ENCODE data around the gene MROH9. TPM values are rescaled to one million over a fixed set of nuclear protein-coding genes. Genes with fewer than 3 reads are reported as not detected.

Gene MROH9
- total and polyA plus RNA-seq, 9 of the 15 experiments (the other 6 are each of a cell fraction or from before 2014, with no cell fraction given) = not detected

- ATAC-seq (no peak; the same call in 2 of the 3 replicates), DNase-seq (ENCODE audit: extremely low read depth in 1 of 4, low spot score in 3 of 4) (no peak), FAIRE-seq (no peak)
- POLR2A ChIA-PET = no interaction called here
- H3K4me3 ChIP-seq = no peak overlapping the region
- H3K9me3 ChIP-seq (replicated peaks; ENCODE audit: control insufficient read depth, insufficient read depth, low read depth, low read length) = no peaks in the 10 kb centered on the region; the same call in 1 of the 2 replicates
- no peak overlapping the region for H3K27ac ChIP-seq (ENCODE audit: extremely low read depth, low read depth, low read length)
- BruUV-seq (replicated peaks) = no TSS peak
- no peaks in the 10 kb centered on the region for H3K4me1 ChIP-seq (replicated peaks in 1 of 2; ENCODE audit: control insufficient read depth in 2 of 2, insufficient read depth in 2 of 2, low read length in 2 of 2)
- TF ChIP-seq TAF1 (IDR thresholded peaks at IDR 0.05; ENCODE audit: control insufficient read depth, extremely low read depth, insufficient read depth, low read length, severe bottlenecking) = no peak
- no peak overlapping the region for H3K9ac ChIP-seq (ENCODE audit: insufficient read depth in 1 of 2, low read depth in 2 of 2, low read length in 2 of 2)
- H2AFZ ChIP-seq (ENCODE audit: low read depth, low read length) = no peak overlapping the region
- no peaks in the 10 kb centered on the region for H3K79me2 ChIP-seq (ENCODE audit: control insufficient read depth, insufficient read depth, low read length)
- no peaks in the 10 kb centered on the region for H3K36me3 ChIP-seq (ENCODE audit: control insufficient read depth, insufficient read depth, low read length)
- CTCF ChIA-PET (ENCODE audit: low intra/inter-chr PET ratio) = interaction anchor here (0.6 to 1.9 kb wide), 2 partner anchors 166 to 1001 kb away, joined by 4 to 6 read pairs; no protein-coding TSS in a partner anchor
- WGBS (ENCODE audit: insufficient coverage, low coverage, missing lambda C conversion rate) = 1% methylated on average over 4 of the region's 4 CpGs
- no peak overlapping the region for H3K4me2 ChIP-seq (ENCODE audit: insufficient read depth, low read length)
- intact Hi-C loops (cut with micrococcal nuclease) = loop anchor here (2.0 to 5.0 kb wide), 3 partner anchors 919 to 1377 kb away; no protein-coding TSS in a partner anchor
- H4K20me1 ChIP-seq (replicated peaks; ENCODE audit: control insufficient read depth, insufficient read depth, low read length) = no peaks in the 10 kb centered on the region
- no peaks in the 10 kb centered on the region for H3K27me3 ChIP-seq (ENCODE audit: control insufficient read depth in 2 of 2, insufficient read depth in 2 of 2, low read length in 2 of 2)
- H3K9me1 ChIP-seq (ENCODE audit: control insufficient read depth, insufficient read depth, low read length) = no peaks in the 10 kb centered on the region
- in situ Hi-C loops (cut with MboI) = no loop called here
These were observed 5.9 kb upstream of the MROH9 start for GRCh38 chr1:170929412-170929834.

GRCh38 chr1:170929835-170930554 lies 5.3 kb upstream of the MROH9 start:
- POLR2A ChIA-PET = no interaction called here
- BruUV-seq (replicated peaks) = no TSS peak
- Histone ChIP-seq H3K4me3 (no peak overlapping the region), H3K9ac (ENCODE audit: insufficient read depth in 1 of 2, low read depth in 2 of 2, low read length in 2 of 2) (no peak overlapping the region), H4K20me1 (replicated peaks; ENCODE audit: control insufficient read depth, insufficient read depth, low read length) (no peaks in the 10 kb centered on the region), H3K4me2 (ENCODE audit: insufficient read depth, low read length) (no peak overlapping the region), H3K36me3 (ENCODE audit: control insufficient read depth, insufficient read depth, low read length) (no peaks in the 10 kb centered on the region), H3K9me3 (replicated peaks; ENCODE audit: control insufficient read depth, insufficient read depth, low read depth, low read length) (no peaks in the 10 kb centered on the region; the same call in 1 of the 2 replicates), H2AFZ (ENCODE audit: low read depth, low read length) (no peak overlapping the region), H3K79me2 (ENCODE audit: control insufficient read depth, insufficient read depth, low read length) (no peaks in the 10 kb centered on the region), H3K9me1 (ENCODE audit: control insufficient read depth, insufficient read depth, low read length) (no peaks in the 10 kb centered on the region), H3K27ac (ENCODE audit: extremely low read depth, low read depth, low read length) (no peak overlapping the region), H3K27me3 (ENCODE audit: control insufficient read depth in 2 of 2, insufficient read depth in 2 of 2, low read length in 2 of 2) (no peaks in the 10 kb centered on the region), H3K4me1 (replicated peaks in 1 of 2; ENCODE audit: control insufficient read depth in 2 of 2, insufficient read depth in 2 of 2, low read length in 2 of 2) (no peaks in the 10 kb centered on the region)
- peak; percentile 91 for ATAC-seq
- in situ Hi-C loops (cut with MboI) (no loop called here), intact Hi-C loops (cut with micrococcal nuclease) (loop anchor here (2.0 to 5.0 kb wide), 3 partner anchors 919 to 1378 kb away; no protein-coding TSS in a partner anchor)
- WGBS (ENCODE audit: insufficient coverage, low coverage, missing lambda C conversion rate) = 2% methylated on average over 7 of the region's 7 CpGs
- DNase-seq (ENCODE audit: extremely low read depth in 1 of 4, low spot score in 3 of 4) = peak; percentile 41 to 58 (median 51)
- peak; percentile 87 for FAIRE-seq
- CTCF ChIA-PET (ENCODE audit: low intra/inter-chr PET ratio) = interaction anchor here (1.9 kb wide), 1 partner anchor 1002 kb away, joined by 6 read pairs; no protein-coding TSS in a partner anchor
- TF ChIP-seq CTCF (IDR thresholded peaks at IDR 0.05 in 2 of 3, conservative IDR thresholded peaks at IDR 0.05 in 1 of 3; ENCODE audit: insufficient read depth in 2 of 3, low read depth in 1 of 3, low read length in 3 of 3) (peak; percentile 57 to 65 (median 65)), STAT5A (IDR thresholded peaks at IDR 0.05; ENCODE audit: borderline replicate concordance, low read length) (no peak)

All from K562 (cell line).